NCI-H526 treated with DMSO at 0.1 percent for 48 hours (cell line): ENCODE results near the gene KIFC3.
"Not testable (repeated sequence)": the region's sequence is repeated elsewhere in the genome, so short reads cannot be mapped to it uniquely, and the experiment has no call there.

Experiments used
- DNase-seq: peaks from one replicate; lab custom pipeline; 2025; lab: John Stamatoyannopoulos, UW

Gene KIFC3

GRCh38 chr16:57824888-57825287 is 22.6 kb upstream of the KIFC3 start:
- DNase-seq: no peak

- no peak for DNase-seq
Observed at GRCh38 chr16:57823836-57824235, 21.5 kb upstream of the KIFC3 start.

GRCh38 chr16:57822856-57823255 is 20.6 kb upstream of the KIFC3 start:
- DNase-seq: no peak

GRCh38 chr16:57822018-57822553 is 19.8 kb upstream of the KIFC3 start:
- no peak for DNase-seq

GRCh38 chr16:57821149-57821971 is 19.1 kb upstream of the KIFC3 start:
- DNase-seq: no peak

- no peak for DNase-seq
Observed at GRCh38 chr16:57818377-57819064, 16.2 kb upstream of the KIFC3 start.

GRCh38 chr16:57817680-57818079 is 15.4 kb upstream of the KIFC3 start:
- DNase-seq: no peak

GRCh38 chr16:57815987-57816745 is 13.9 kb upstream of the KIFC3 start:
- no peak for DNase-seq

GRCh38 chr16:57814896-57815295 is 12.6 kb upstream of the KIFC3 start:
- no peak for DNase-seq

- no peak for DNase-seq
Observed at GRCh38 chr16:57813466-57813865, 11.2 kb upstream of the KIFC3 start.

GRCh38 chr16:57811340-57811739 is 9.0 kb upstream of the KIFC3 start:
- not testable (repeated sequence) for DNase-seq

GRCh38 chr16:57810197-57811031 is 8.1 kb upstream of the KIFC3 start:
- DNase-seq: no peak

GRCh38 chr16:57809276-57810196 is 7.2 kb upstream of the KIFC3 start:
- no peak for DNase-seq

GRCh38 chr16:57808589-57809228 is 6.4 kb upstream of the KIFC3 start:
- DNase-seq: no peak

- DNase-seq: no peak
Observed at GRCh38 chr16:57807968-57808528, 5.8 kb upstream of the KIFC3 start.

- DNase-seq: no peak
Observed at GRCh38 chr16:57807252-57807967, 5.1 kb upstream of the KIFC3 start.

GRCh38 chr16:57805176-57805575 is 2.9 kb upstream of the KIFC3 start:
- DNase-seq: no peak

- DNase-seq: no peak
Observed at GRCh38 chr16:57804111-57804837, 2.0 kb upstream of the KIFC3 start.
